GM13977 (cell line): ENCODE measurements around the gene AGBL4.

Experiments used
- DNase-seq: peaks from one replicate; pipeline ENCODE4 v3.0.0; 2012; ENCODE audit warnings: low spot score
- CTCF ChIP-seq: IDR thresholded peaks from 2 replicates; pipeline ENCODE4 v1.5.1; 2012; ENCODE audit warnings: mild to moderate bottlenecking, control low read depth; ENCODE audit not compliant: insufficient read depth; ENCODE audit errors: extremely low read depth, missing control alignments
- in situ Hi-C: fragments of 300-500 bp; cut with MboI; formaldehyde crosslinking; loops from one replicate; pipeline ENCODE4 v1.12.0; 2022; ENCODE audit warnings: low sequenced_read_pairs, low pct_unique_long_range_greater_than_20kb, mixed read lengths, inconsistent platforms; ENCODE audit not compliant: unreplicated experiment

The AGBL4 gene

DNA sequence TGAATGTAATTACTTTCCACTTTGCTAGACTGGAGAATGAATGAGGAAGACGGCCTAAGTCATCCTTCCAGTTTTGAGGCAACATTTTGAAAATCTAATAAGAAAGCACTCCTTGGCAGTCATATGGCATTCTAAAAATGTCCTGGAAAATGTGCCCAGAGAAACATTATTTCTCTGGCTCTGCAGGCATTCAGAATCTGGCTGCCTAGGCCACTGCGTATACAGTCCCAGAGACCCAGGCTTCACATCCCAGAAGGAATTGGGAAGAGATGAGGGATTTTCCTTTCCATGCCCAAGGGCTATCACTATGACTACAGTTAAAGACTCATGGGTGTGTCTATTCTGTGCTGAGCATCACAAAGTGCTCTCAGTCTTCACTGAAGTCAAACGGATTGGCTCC, 1339.9 kb downstream of the AGBL4 start:
- no peak for DNase-seq
- no peak for TF ChIP-seq CTCF
- in situ Hi-C loops: no loop called here

GRCh38 chr1:48681476-48682305, 1342.1 kb downstream of the AGBL4 start:
- in situ Hi-C loops: no loop called here
- no peak for DNase-seq
- no peak for TF ChIP-seq CTCF

GRCh38 chr1:48680411-48681035, 1343.2 kb downstream of the AGBL4 start:
- in situ Hi-C loops: no loop called here
- DNase-seq: no peak

DNA sequence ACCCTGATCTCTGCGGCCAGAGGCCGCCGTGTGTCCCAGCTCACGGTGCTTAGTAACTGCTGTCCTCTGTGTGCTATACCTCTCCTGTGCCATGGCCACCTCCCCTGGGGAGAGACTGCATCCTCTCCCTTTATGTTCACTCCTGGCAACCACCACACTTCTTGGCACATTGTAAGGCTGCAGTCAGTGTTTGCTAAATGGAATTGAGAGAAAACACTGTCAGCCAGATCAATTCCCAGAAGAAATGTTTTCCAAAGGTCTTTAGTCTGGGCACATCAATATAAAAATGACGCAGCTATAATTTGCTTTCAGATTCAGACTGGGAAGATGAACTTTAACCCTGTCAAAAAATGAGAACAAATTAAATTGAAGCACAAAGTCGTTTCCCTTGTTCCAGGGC, 1343.9 kb downstream of the AGBL4 start:
- DNase-seq: no peak
- in situ Hi-C loops: no loop called here
- no peak for TF ChIP-seq CTCF

More at GRCh38 chr1:48680411-48681035, 1343.2 kb downstream of the AGBL4 start:
- no peak for TF ChIP-seq CTCF

DNA sequence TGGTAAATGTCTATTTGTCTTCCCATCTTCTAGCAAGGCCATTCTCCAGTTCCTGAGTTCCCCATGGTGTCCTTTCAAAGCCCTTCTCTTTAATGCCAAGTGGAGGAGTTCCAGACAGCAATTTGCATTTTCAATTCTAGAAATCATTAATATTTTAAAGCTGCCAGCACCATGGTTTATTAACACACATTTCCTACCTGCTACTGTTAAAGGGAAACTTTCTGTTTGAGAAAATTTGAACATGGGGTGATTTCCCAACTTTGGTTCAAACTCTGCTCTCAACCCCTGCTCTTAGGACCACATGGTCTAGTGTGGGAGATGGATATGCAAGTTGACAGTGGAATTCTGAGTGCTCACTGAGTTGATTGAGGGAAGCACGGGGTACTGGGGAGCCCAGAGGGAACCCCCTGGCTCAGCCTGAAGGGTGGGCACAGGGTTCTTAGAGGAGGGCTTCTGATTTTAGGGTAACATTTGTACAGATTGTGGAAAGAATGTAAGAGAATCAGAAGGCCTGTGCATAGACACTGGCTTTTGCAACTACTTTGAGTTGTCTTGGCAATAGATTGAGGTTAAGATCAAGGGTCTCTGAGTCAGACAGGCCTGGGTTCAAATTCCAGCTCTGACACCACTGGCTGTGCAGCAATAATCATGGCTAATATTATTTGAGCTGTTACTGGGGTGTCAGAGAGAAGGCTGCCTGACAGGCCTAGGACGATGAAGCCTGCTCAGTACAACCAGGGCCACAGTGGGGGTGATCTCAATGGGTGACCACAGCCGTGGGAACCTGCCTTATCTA, 1344.8 kb downstream of the AGBL4 start:
- no peak for TF ChIP-seq CTCF
- no peak for DNase-seq
- in situ Hi-C loops: no loop called here
